Astrocyte (in vitro differentiated cells and primary cell): ENCODE results near the gene NPTXR.

ENCODE experiments used
- EZH2 ChIP-seq: IDR thresholded peaks from 2 replicates; pipeline ENCODE4 v1.6.1; 2012; ENCODE audit warnings: mild to moderate bottlenecking, low read length, inconsistent platforms; ENCODE audit not compliant: insufficient read depth
- TF ChIP-seq, protein P1 (sequence below): IDR thresholded peaks from 2 replicates; pipeline ENCODE4 v1.5.1; 2011; ENCODE audit warnings: low read depth, mild to moderate bottlenecking, inconsistent platforms, low read length, moderate library complexity; ENCODE audit not compliant: insufficient read depth

- TF ChIP-seq, protein P1, sequence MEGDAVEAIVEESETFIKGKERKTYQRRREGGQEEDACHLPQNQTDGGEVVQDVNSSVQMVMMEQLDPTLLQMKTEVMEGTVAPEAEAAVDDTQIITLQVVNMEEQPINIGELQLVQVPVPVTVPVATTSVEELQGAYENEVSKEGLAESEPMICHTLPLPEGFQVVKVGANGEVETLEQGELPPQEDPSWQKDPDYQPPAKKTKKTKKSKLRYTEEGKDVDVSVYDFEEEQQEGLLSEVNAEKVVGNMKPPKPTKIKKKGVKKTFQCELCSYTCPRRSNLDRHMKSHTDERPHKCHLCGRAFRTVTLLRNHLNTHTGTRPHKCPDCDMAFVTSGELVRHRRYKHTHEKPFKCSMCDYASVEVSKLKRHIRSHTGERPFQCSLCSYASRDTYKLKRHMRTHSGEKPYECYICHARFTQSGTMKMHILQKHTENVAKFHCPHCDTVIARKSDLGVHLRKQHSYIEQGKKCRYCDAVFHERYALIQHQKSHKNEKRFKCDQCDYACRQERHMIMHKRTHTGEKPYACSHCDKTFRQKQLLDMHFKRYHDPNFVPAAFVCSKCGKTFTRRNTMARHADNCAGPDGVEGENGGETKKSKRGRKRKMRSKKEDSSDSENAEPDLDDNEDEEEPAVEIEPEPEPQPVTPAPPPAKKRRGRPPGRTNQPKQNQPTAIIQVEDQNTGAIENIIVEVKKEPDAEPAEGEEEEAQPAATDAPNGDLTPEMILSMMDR, result no peak
- TF ChIP-seq EZH2, result no peak
These were observed 21.6 kb upstream of the NPTXR start for GRCh38 chr22:38865201-38866023.
